Measurements from ENCODE around the gene GDAP1L1. TPM values are rescaled to one million over a fixed set of nuclear protein-coding genes. Genes with fewer than 3 reads are reported as not detected.

Gene GDAP1L1
- total and polyA plus RNA-seq, 2 donors (not counting 3 experiments of a cell fraction or from before 2014, with no cell fraction given) = not detected

DNA sequence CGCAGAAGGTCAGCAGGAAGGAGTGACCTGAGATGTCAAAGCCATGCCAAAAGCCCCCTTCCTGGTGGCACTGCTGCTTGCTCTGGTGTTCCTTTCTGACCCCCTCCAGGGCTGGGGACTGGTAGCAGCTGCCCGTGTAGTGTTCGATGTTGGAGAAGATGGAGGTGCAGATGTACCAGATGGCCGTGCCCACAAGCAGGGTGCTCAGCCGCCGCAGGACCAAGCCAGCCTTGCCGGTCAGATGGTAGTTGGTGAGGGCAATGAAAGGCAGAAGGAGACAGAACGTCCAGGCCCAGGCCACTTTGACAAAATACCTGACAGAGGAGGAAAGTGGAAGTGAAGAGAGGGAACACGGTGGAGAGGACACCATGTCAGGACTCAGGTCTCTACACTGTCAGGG lies 59.8 kb downstream of the GDAP1L1 start:
- H2AFZ ChIP-seq (ENCODE audit: low read depth, low read length) = no peak overlapping the region
- dilution Hi-C loops (cut with MboI; ENCODE audit: extremely low pct_ligation_motif_present, low sequenced_read_pairs) = no loop called here
- H3K9me1 ChIP-seq (replicated peaks; ENCODE audit: control insufficient read depth, extremely low read depth, insufficient read depth, low read length) = no peaks in the 10 kb centered on the region
- H4K20me1 ChIP-seq (replicated peaks; ENCODE audit: control insufficient read depth, extremely low read depth, insufficient read depth, low read length) = no peaks in the 10 kb centered on the region
- no peaks in the 10 kb centered on the region for H3K27me3 ChIP-seq (ENCODE audit: control insufficient read depth in 2 of 2, insufficient read depth in 2 of 2, low read length in 2 of 2)
- no peaks in the 10 kb centered on the region for H3K36me3 ChIP-seq (ENCODE audit: control insufficient read depth in 2 of 2, extremely low read depth in 1 of 2, insufficient read depth in 2 of 2, low read length in 2 of 2)
- peaks cover 2% of the 10 kb centered on the region for H3K79me2 ChIP-seq (ENCODE audit: control insufficient read depth, insufficient read depth, low read length)
- BruUV-seq (replicated peaks) = no TSS peak
- H3K4me3 ChIP-seq (replicated peaks in 1 of 3; ENCODE audit: insufficient read depth in 1 of 3, low read depth in 1 of 3, low read length in 3 of 3) = no peak overlapping the region
- H3K4me2 ChIP-seq (ENCODE audit: insufficient read depth, low read length) = no peak overlapping the region
- POLR2A ChIA-PET = no interaction called here
- H3K4me1 ChIP-seq (ENCODE audit: control insufficient read depth, extremely low read depth, insufficient read depth, low read length) = peaks cover 8% of the 10 kb centered on the region
- no peak for DNase-seq (ENCODE audit: low read depth, low spot score)
- no peak overlapping the region for H3K27ac ChIP-seq (ENCODE audit: insufficient read depth, low read depth, low read length)
- no peak overlapping the region for H3K9ac ChIP-seq (replicated peaks; ENCODE audit: extremely low read depth, insufficient read depth, low read length)
- TF ChIP-seq MYC (IDR thresholded peaks at IDR 0.05; ENCODE audit: low read depth, low read length) = no peak
- TF ChIP-seq FOS (IDR thresholded peaks at IDR 0.05; ENCODE audit: borderline replicate concordance, insufficient read depth, low read length) = no peak
- no peak for TF ChIP-seq JUN (IDR thresholded peaks at IDR 0.05; ENCODE audit: borderline replicate concordance, insufficient read depth, insufficient read length, low read depth)
- TF ChIP-seq EZH2 (IDR thresholded peaks at IDR 0.05; ENCODE audit: borderline replicate concordance, low read depth, low read length, severe bottlenecking) = no peak
- TF ChIP-seq, protein P1, sequence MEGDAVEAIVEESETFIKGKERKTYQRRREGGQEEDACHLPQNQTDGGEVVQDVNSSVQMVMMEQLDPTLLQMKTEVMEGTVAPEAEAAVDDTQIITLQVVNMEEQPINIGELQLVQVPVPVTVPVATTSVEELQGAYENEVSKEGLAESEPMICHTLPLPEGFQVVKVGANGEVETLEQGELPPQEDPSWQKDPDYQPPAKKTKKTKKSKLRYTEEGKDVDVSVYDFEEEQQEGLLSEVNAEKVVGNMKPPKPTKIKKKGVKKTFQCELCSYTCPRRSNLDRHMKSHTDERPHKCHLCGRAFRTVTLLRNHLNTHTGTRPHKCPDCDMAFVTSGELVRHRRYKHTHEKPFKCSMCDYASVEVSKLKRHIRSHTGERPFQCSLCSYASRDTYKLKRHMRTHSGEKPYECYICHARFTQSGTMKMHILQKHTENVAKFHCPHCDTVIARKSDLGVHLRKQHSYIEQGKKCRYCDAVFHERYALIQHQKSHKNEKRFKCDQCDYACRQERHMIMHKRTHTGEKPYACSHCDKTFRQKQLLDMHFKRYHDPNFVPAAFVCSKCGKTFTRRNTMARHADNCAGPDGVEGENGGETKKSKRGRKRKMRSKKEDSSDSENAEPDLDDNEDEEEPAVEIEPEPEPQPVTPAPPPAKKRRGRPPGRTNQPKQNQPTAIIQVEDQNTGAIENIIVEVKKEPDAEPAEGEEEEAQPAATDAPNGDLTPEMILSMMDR (IDR thresholded peaks at IDR 0.05; ENCODE audit: extremely low read depth in 1 of 2, insufficient read depth in 1 of 2, low read depth in 1 of 2, low read length in 2 of 2) = no peak
- TF ChIP-seq GATA2 (IDR thresholded peaks at IDR 0.05; ENCODE audit: insufficient read depth, insufficient read length, low read depth, low read length) = no peak
- TF ChIP-seq POLR2AphosphoS5 (IDR thresholded peaks at IDR 0.05; ENCODE audit: insufficient read depth, low read depth, low read length) = no peak
- TF ChIP-seq, protein P2, sequence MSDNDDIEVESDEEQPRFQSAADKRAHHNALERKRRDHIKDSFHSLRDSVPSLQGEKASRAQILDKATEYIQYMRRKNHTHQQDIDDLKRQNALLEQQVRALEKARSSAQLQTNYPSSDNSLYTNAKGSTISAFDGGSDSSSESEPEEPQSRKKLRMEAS (IDR thresholded peaks at IDR 0.05; ENCODE audit: insufficient read depth, insufficient read length) = no peak
- TF ChIP-seq POLR2A (IDR thresholded peaks at IDR 0.05; ENCODE audit: low read depth, low read length) = no peak
- no peak for FAIRE-seq
- CTCF ChIA-PET = interaction anchor here (1.2 kb wide), 1 partner anchor 13 kb away, joined by 3 read pairs; no protein-coding TSS in a partner anchor
- H3K9me3 ChIP-seq (replicated peaks; ENCODE audit: control insufficient read depth, insufficient read depth, low read length) = no peaks in the 10 kb centered on the region
- intact Hi-C loops (cut with micrococcal nuclease) = no loop called here
